ENCODE data around the gene OPCML.

The OPCML gene

GRCh38 chr11:133413703-133414102 is 118.6 kb downstream of the OPCML start:
- DNase-seq (ENCODE audit: low read depth in 1 of 2, low spot score in 1 of 2): no peak

GRCh38 chr11:133409799-133410198 is 122.5 kb downstream of the OPCML start:
- DNase-seq (ENCODE audit: low read depth in 1 of 2, low spot score in 1 of 2): no peak

- DNase-seq (ENCODE audit: low read depth in 1 of 2, low spot score in 1 of 2): no peak
Observed at GRCh38 chr11:133408936-133409335, 123.4 kb downstream of the OPCML start.

GRCh38 chr11:133408402-133408801 is 123.9 kb downstream of the OPCML start:
- DNase-seq (ENCODE audit: low read depth in 1 of 2, low spot score in 1 of 2): no peak

GRCh38 chr11:133406489-133406888 is 125.8 kb downstream of the OPCML start:
- DNase-seq (ENCODE audit: low read depth in 1 of 2, low spot score in 1 of 2): no peak

- no peak for DNase-seq (ENCODE audit: low read depth in 1 of 2, low spot score in 1 of 2)
Observed at GRCh38 chr11:133403900-133404299, 128.4 kb downstream of the OPCML start.

- DNase-seq (ENCODE audit: low read depth in 1 of 2, low spot score in 1 of 2): no peak
Observed at GRCh38 chr11:133402551-133402950, 129.8 kb downstream of the OPCML start.

- DNase-seq (ENCODE audit: low read depth in 1 of 2, low spot score in 1 of 2): no peak
Observed at GRCh38 chr11:133399855-133400625, 132.3 kb downstream of the OPCML start.

- DNase-seq (ENCODE audit: low read depth in 1 of 2, low spot score in 1 of 2): no peak
Observed at GRCh38 chr11:133399294-133399693, 133.0 kb downstream of the OPCML start.

GRCh38 chr11:133390803-133391202 is 141.5 kb downstream of the OPCML start:
- DNase-seq (ENCODE audit: low read depth in 1 of 2, low spot score in 1 of 2): no peak

- DNase-seq (ENCODE audit: low read depth in 1 of 2, low spot score in 1 of 2): no peak
Observed at GRCh38 chr11:133388975-133389568, 143.2 kb downstream of the OPCML start.

- no peak for DNase-seq (ENCODE audit: low read depth in 1 of 2, low spot score in 1 of 2)
Observed at GRCh38 chr11:133388260-133388659, 144.0 kb downstream of the OPCML start.

GRCh38 chr11:133386852-133387251 is 145.4 kb downstream of the OPCML start:
- DNase-seq (ENCODE audit: low read depth in 1 of 2, low spot score in 1 of 2): no peak

GRCh38 chr11:133386262-133386661 is 146.0 kb downstream of the OPCML start:
- no peak for DNase-seq (ENCODE audit: low read depth in 1 of 2, low spot score in 1 of 2)

- DNase-seq (ENCODE audit: low read depth in 1 of 2, low spot score in 1 of 2): no peak
Observed at GRCh38 chr11:133385781-133386180, 146.5 kb downstream of the OPCML start.

- no peak for DNase-seq (ENCODE audit: low read depth in 1 of 2, low spot score in 1 of 2)
Observed at GRCh38 chr11:133384731-133385130, 147.6 kb downstream of the OPCML start.

GRCh38 chr11:133383689-133384088 is 148.6 kb downstream of the OPCML start:
- DNase-seq (ENCODE audit: low read depth in 1 of 2, low spot score in 1 of 2): no peak

GRCh38 chr11:133383201-133383600 is 149.1 kb downstream of the OPCML start:
- no peak for DNase-seq (ENCODE audit: low read depth in 1 of 2, low spot score in 1 of 2)

- no peak for DNase-seq (ENCODE audit: low read depth in 1 of 2, low spot score in 1 of 2)
Observed at GRCh38 chr11:133382131-133382812, 150.0 kb downstream of the OPCML start.

- DNase-seq (ENCODE audit: low read depth in 1 of 2, low spot score in 1 of 2): no peak
Observed at GRCh38 chr11:133381761-133382130, 150.6 kb downstream of the OPCML start.

GRCh38 chr11:133366147-133366546 is 166.2 kb downstream of the OPCML start:
- DNase-seq (ENCODE audit: low read depth in 1 of 2, low spot score in 1 of 2): no peak

GRCh38 chr11:133362916-133363315 is 169.4 kb downstream of the OPCML start:
- DNase-seq (ENCODE audit: low read depth in 1 of 2, low spot score in 1 of 2): no peak

Data from stimulated activated CD4-positive, alpha-beta T cell treated with anti-CD3 and anti-CD28 coated beads, Interleukin-15, amount 100 ng/mL, for 1 hour (primary cell).